Liver (tissue), 9 donors: ENCODE results near the gene COL11A2. TPM values are rescaled to one million over a fixed set of nuclear protein-coding genes. Genes with fewer than 3 reads are reported as not detected.

ENCODE experiments used
- DNase-seq: peaks from one replicate; pipeline ENCODE4 v3.0.0-alpha.2; 2017; ENCODE audit warnings: low spot score
- H3K27ac ChIP-seq, 2 donors: one replicate each; pipeline ENCODE4 v1.7.0; 2013; ENCODE audit warnings: inconsistent platforms in 2 of 2, low read length in 2 of 2, control low read depth in 1 of 2, low read depth in 1 of 2, mild to moderate bottlenecking in 1 of 2
- H3K27me3 ChIP-seq, 4 donors: one replicate each; pipeline versions ENCODE4 v1.6.1 to v1.7.0; 2013; ENCODE audit warnings: low read length in 3 of 4, inconsistent platforms in 1 of 4, mild to moderate bottlenecking in 1 of 4, moderate library complexity in 1 of 4; ENCODE audit not compliant: control insufficient read depth in 4 of 4, insufficient read depth in 4 of 4
- H3K36me3 ChIP-seq, 4 donors: one replicate each; pipeline versions ENCODE4 v1.6.1 to v1.7.0; 2013; ENCODE audit warnings: low read length in 3 of 4, mild to moderate bottlenecking in 3 of 4, low read depth in 1 of 4, moderate library complexity in 1 of 4; ENCODE audit not compliant: control insufficient read depth in 4 of 4, insufficient read depth in 3 of 4
- H3K4me1 ChIP-seq, 4 donors: one replicate each; pipeline versions ENCODE4 v1.6.1 to v1.7.0; 2013; ENCODE audit warnings: low read length in 3 of 4, mild to moderate bottlenecking in 3 of 4, moderate library complexity in 1 of 4; ENCODE audit not compliant: control insufficient read depth in 4 of 4, insufficient read depth in 4 of 4
- H3K4me3 ChIP-seq, 3 donors: one replicate each; pipeline versions ENCODE4 v1.6.1 to v1.7.0; 2013; ENCODE audit warnings: low read length in 3 of 3, control low read depth in 1 of 3, low read depth in 1 of 3, mild to moderate bottlenecking in 1 of 3
- H3K9ac ChIP-seq, 2 donors: one replicate each; pipeline ENCODE4 v1.7.0; 2013; ENCODE audit warnings: low read length in 2 of 2, mild to moderate bottlenecking in 2 of 2, moderate library complexity in 2 of 2, control low read depth in 1 of 2, low read depth in 1 of 2
- H3K9me3 ChIP-seq, 4 donors: one replicate each; pipeline versions ENCODE4 v1.6.1 to v1.7.0; 2013; ENCODE audit warnings: low read length in 3 of 4; ENCODE audit not compliant: control insufficient read depth in 4 of 4
- ATF3 ChIP-seq: IDR thresholded peaks from 2 replicates; pipeline ENCODE4 v1.6.1; 2016; ENCODE audit warnings: antibody characterized with exemption
- CTCF ChIP-seq: fragments of 150-350 bp; IDR thresholded peaks from 2 replicates; pipeline ENCODE4 v1.5.1; 2017; ENCODE audit warnings: improper control_type of control experiment, low read depth, low read length; ENCODE audit not compliant: missing input control
- EGR1 ChIP-seq, 2 donors: IDR thresholded peaks; 2 replicates each; pipeline ENCODE4 v1.6.1; 2016 to 2018; ENCODE audit warnings: antibody characterized with exemption in 2 of 2, low read depth in 2 of 2
- FOXA1 ChIP-seq: IDR thresholded peaks from 2 replicates; pipeline ENCODE4 v1.6.1; 2016; ENCODE audit warnings: antibody characterized with exemption
- FOXA2 ChIP-seq: IDR thresholded peaks from 2 replicates; pipeline ENCODE4 v1.6.1; 2016; ENCODE audit warnings: antibody characterized with exemption
- GABPA ChIP-seq, 2 donors: IDR thresholded peaks in 1 of 2; conservative IDR thresholded peaks in 1 of 2; 2 replicates each; pipeline ENCODE4 v1.6.1; 2016; ENCODE audit warnings: antibody characterized with exemption in 2 of 2, mild to moderate bottlenecking in 1 of 2, moderate library complexity in 1 of 2
- HNF4A ChIP-seq, 2 donors: conservative IDR thresholded peaks; 2 replicates each; pipeline ENCODE4 v1.6.1; 2016; ENCODE audit warnings: antibody characterized with exemption in 2 of 2, mild to moderate bottlenecking in 2 of 2
- HNF4G ChIP-seq: IDR thresholded peaks from 2 replicates; pipeline ENCODE4 v1.6.1; 2016; ENCODE audit warnings: antibody characterized with exemption
- JUND ChIP-seq, 2 donors: IDR thresholded peaks; 2 replicates each; pipeline ENCODE4 v1.6.1; 2016; ENCODE audit warnings: antibody characterized with exemption in 2 of 2
- MAX ChIP-seq: IDR thresholded peaks from 2 replicates; pipeline ENCODE4 v1.6.1; 2016; ENCODE audit warnings: antibody characterized with exemption
- NR2F2 ChIP-seq: IDR thresholded peaks from 2 replicates; pipeline ENCODE4 v1.6.1; 2016; ENCODE audit warnings: antibody characterized with exemption
- RAD21 ChIP-seq, 2 donors: IDR thresholded peaks; 2 replicates each; pipeline ENCODE4 v1.6.1; 2016; ENCODE audit warnings: antibody characterized with exemption in 2 of 2, mild to moderate bottlenecking in 2 of 2
- REST ChIP-seq: IDR thresholded peaks from 2 replicates; pipeline ENCODE4 v1.6.1; 2016; ENCODE audit warnings: antibody characterized with exemption, mild to moderate bottlenecking
- RXRA ChIP-seq, 2 donors: IDR thresholded peaks; 2 replicates each; pipeline ENCODE4 v1.6.1; 2017 to 2018; ENCODE audit warnings: antibody characterized with exemption in 2 of 2, mild to moderate bottlenecking in 1 of 2
- SP1 ChIP-seq: IDR thresholded peaks from 2 replicates; pipeline ENCODE4 v1.6.1; 2018; ENCODE audit warnings: antibody characterized with exemption, mild to moderate bottlenecking
- TAF1 ChIP-seq: conservative IDR thresholded peaks from 2 replicates; pipeline ENCODE4 v1.6.1; 2016; ENCODE audit warnings: antibody characterized with exemption, mild to moderate bottlenecking
- YY1 ChIP-seq: IDR thresholded peaks from 2 replicates; pipeline ENCODE4 v1.6.1; 2016; ENCODE audit warnings: antibody characterized with exemption, mild to moderate bottlenecking
- ZBTB33 ChIP-seq: IDR thresholded peaks from 2 replicates; pipeline ENCODE4 v1.6.1; 2016; ENCODE audit warnings: antibody characterized with exemption
- WGBS: extraction: QIAGEN DNeasy Blood & Tissue Kit; methylation state at CpG from one replicate; pipeline ENCODE4 v1.1.7; 2013; 5-methylcytosine and 5-hydroxymethylcytosine counted together
- polyA plus RNA-seq, 2 donors: library from polyadenylated mRNA; stranded (reverse) in 1 of 2; unstranded in 1 of 2; fragments of 200-250 nt in 1 of 2; fragments of >200 nt in 1 of 2; fragmentation: Nextera tagmentation in 1 of 2; extraction: Ambion mirVana in 1 of 2; gene quantifications; one replicate each; pipeline versions ENCODE4 v1.2.1 to v1.2.3, GENCODE V29; 2013 to 2015
- total RNA-seq, 2 donors: library from RNA; depleted of rRNA; stranded (reverse); fragments of >200 nt; gene quantifications; one replicate each; pipeline ENCODE4 v1.2.3, GENCODE V29; 2014
- donor health status: healthy.
- donor health status: healthy.
- donor health status: healthy.
- donor health status: healthy.
- donor health status: healthy.

Gene COL11A2
- total and polyA plus RNA-seq, 4 donors: 0.15 to 0.59 (median 0.27) TPM

- Histone ChIP-seq H3K4me1 (no peaks in the 10 kb centered on the region), H3K36me3 (no peaks in the 10 kb centered on the region), H3K4me3 (no peak overlapping the region), H3K9ac (no peak overlapping the region), H3K9me3 (no peaks in the 10 kb centered on the region), H3K27ac (no peak overlapping the region), H3K27me3 (peaks cover 0 to 2% (median 0%) of the 10 kb centered on the region in 4 donors)
- no peak for DNase-seq
- TF ChIP-seq JUND (IDR thresholded peaks at IDR 0.05) (no peak), FOXA2 (no peak), RAD21 (IDR thresholded peaks at IDR 0.05) (no peak), TAF1 (no peak), ZBTB33 (no peak), GABPA (IDR thresholded peaks at IDR 0.05 in 1 of 2, conservative IDR thresholded peaks at IDR 0.05 in 1 of 2) (no peak), ATF3 (no peak), NR2F2 (no peak), FOXA1 (no peak), REST (no peak), YY1 (no peak), HNF4A (conservative IDR thresholded peaks at IDR 0.05) (no peak), CTCF (no peak), HNF4G (no peak), SP1 (no peak), RXRA (IDR thresholded peaks at IDR 0.05) (no peak), MAX (no peak), EGR1 (IDR thresholded peaks at IDR 0.05; ENCODE audit: low read depth in 2 of 2) (no peak)
- 82% methylated on average over 2 of the region's 2 CpGs for WGBS
Observed at GRCh38 chr6:33237741-33238140, 45.5 kb upstream of the COL11A2 start.
